Gastrocnemius medialis (tissue), 4 donors: ENCODE results near the gene ELF4.
"Not testable (repeated sequence)": the region's sequence is repeated elsewhere in the genome, so short reads cannot be mapped to it uniquely, and the experiment has no call there.

Experiments used
- POLR2A ChIP-seq, 2 donors: fragments of 450-650 bp; IDR thresholded peaks; one replicate each; pipeline ENCODE4 v1.6.1; 2017; ENCODE audit warnings: antibody characterized with exemption in 2 of 2, mild to moderate bottlenecking in 2 of 2, moderate library complexity in 2 of 2
- TF ChIP-seq, protein P1 (sequence below), 5 experiments: fragments of 450-650 bp in 3 of 5; fragments of 200-600 bp in 2 of 5; sonication (generic) in 2 of 5; IDR thresholded peaks in 4 of 5; conservative IDR thresholded peaks in 1 of 5; 1 replicate in 4 of 5; 2 replicates in 1 of 5; pipeline ENCODE4 v1.5.1; 2016 to 2019; ENCODE audit warnings: antibody characterized with exemption in 5 of 5, mild to moderate bottlenecking in 3 of 5, moderate library complexity in 3 of 5

DNA sequence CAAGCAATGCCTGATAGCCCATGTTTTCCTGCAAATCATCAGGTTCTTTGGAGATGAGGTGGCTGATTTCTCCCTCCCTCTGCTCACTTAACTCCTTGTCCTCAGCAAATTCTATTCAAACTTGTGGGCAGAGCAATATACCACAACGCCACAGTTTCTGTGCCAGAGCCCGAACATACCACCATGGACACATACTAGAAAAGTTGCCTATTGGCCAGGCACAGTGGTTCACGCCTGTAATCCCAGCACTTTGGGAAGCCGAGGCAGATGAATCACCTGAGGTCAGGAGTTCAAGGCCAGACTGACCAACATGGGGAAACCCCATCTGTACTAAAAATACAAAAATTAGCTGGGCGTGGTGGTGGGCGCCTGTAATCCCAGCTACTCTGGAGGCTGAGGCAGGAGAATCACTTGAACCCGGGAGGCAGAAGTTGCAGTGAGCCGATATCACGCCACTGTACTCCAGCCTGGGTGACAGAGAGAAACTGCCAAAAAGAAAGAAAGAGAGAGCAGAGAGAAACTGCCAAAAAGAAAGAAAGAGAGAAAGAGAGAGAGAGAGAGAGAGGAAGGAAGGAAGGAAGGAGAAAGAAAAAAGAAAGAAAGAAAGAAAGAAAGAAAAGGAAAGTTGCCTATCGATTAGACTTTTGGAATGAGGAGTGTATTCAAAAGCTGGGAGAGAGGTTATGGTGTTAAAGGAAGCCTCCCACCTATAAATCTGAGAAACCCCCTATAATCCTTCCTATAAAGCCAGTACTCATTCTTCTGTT lies 5.0 kb upstream of the ELF4 start:
- TF ChIP-seq POLR2A (IDR thresholded peaks at IDR 0.05) = not testable (repeated sequence)
- TF ChIP-seq, protein P1, sequence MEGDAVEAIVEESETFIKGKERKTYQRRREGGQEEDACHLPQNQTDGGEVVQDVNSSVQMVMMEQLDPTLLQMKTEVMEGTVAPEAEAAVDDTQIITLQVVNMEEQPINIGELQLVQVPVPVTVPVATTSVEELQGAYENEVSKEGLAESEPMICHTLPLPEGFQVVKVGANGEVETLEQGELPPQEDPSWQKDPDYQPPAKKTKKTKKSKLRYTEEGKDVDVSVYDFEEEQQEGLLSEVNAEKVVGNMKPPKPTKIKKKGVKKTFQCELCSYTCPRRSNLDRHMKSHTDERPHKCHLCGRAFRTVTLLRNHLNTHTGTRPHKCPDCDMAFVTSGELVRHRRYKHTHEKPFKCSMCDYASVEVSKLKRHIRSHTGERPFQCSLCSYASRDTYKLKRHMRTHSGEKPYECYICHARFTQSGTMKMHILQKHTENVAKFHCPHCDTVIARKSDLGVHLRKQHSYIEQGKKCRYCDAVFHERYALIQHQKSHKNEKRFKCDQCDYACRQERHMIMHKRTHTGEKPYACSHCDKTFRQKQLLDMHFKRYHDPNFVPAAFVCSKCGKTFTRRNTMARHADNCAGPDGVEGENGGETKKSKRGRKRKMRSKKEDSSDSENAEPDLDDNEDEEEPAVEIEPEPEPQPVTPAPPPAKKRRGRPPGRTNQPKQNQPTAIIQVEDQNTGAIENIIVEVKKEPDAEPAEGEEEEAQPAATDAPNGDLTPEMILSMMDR (IDR thresholded peaks at IDR 0.05 in 4 of 5, conservative IDR thresholded peaks at IDR 0.05 in 1 of 5) = not testable (repeated sequence)
